SU-DHL-6 (cell line): ENCODE measurements around the gene SH3BP2.

ENCODE experiments used
- H2AFZ ChIP-seq: fragments of 200-600 bp; sonication (generic); 2 replicates; pipeline ENCODE4 v1.6.1; 2014; ENCODE audit warnings: low read depth, mild to moderate bottlenecking, moderate library complexity, mixed read lengths, antibody characterized with exemption, low read length; ENCODE audit not compliant: severe bottlenecking
- H3F3A ChIP-seq: fragments of 200-600 bp; shearing (Covaris generic); 2 replicates; pipeline ENCODE4 v1.6.0; 2016; ENCODE audit warnings: antibody characterized with exemption, mild to moderate bottlenecking; ENCODE audit not compliant: insufficient read depth
- H3K27ac ChIP-seq: fragments of 200-600 bp; sonication (generic); 2 replicates; pipeline ENCODE4 v1.5.1; 2016; ENCODE audit warnings: low read depth, mild to moderate bottlenecking, low read length, moderate library complexity, mixed read lengths
- H3K27me3 ChIP-seq: fragments of 200-600 bp; sonication (generic), shearing (Covaris generic); 2 replicates; pipeline ENCODE4 v1.6.0; 2014; ENCODE audit warnings: mild to moderate bottlenecking, low read length
- H3K36me3 ChIP-seq: fragments of 200-600 bp; sonication (generic); 2 replicates; pipeline ENCODE4 v1.6.1; 2014; ENCODE audit warnings: mild to moderate bottlenecking, low read length, mixed read lengths
- H3K4me2 ChIP-seq: fragments of 300-600, 200-600 bp; shearing (Covaris generic), sonication (generic); 2 replicates; pipeline ENCODE4 v1.6.0; 2014; ENCODE audit warnings: low read length, low read depth, mild to moderate bottlenecking; ENCODE audit not compliant: poor library complexity, severe bottlenecking
- H3K4me3 ChIP-seq: fragments of 200-600 bp; sonication (generic); 2 replicates; pipeline ENCODE4 v1.5.1; 2014; ENCODE audit warnings: antibody characterized with exemption, low read length, mild to moderate bottlenecking, mixed read lengths; ENCODE audit not compliant: insufficient read depth, poor library complexity, severe bottlenecking
- H3K79me2 ChIP-seq: fragments of 200-600 bp; sonication (generic); 2 replicates; pipeline ENCODE4 v1.6.1; 2014; ENCODE audit warnings: mild to moderate bottlenecking, low read length, moderate library complexity; ENCODE audit not compliant: insufficient read depth
- H3K9ac ChIP-seq: fragments of 200-600 bp; sonication (generic); 2 replicates; pipeline ENCODE4 v1.7.0; 2014; ENCODE audit warnings: mild to moderate bottlenecking, low read length
- H3K9me2 ChIP-seq: fragments of 200-600 bp; sonication (generic); replicated peaks from 2 replicates; pipeline ENCODE4 v1.6.1; 2014; ENCODE audit warnings: low read length; ENCODE audit not compliant: insufficient read depth
- H3K9me3 ChIP-seq: fragments of 200-600 bp; sonication (generic); 2 replicates; pipeline ENCODE4 v1.6.1; 2014; ENCODE audit warnings: low read length, mixed read lengths; ENCODE audit not compliant: insufficient read depth
- H4K20me1 ChIP-seq: fragments of 200-600 bp; sonication (generic); 2 replicates; pipeline ENCODE4 v1.6.1; 2014; ENCODE audit warnings: low read depth, mild to moderate bottlenecking, antibody characterized with exemption, low read length, moderate library complexity, mixed read lengths
- CTCF ChIP-seq: fragments of 200-600 bp; sonication (generic); IDR thresholded peaks from one replicate; pipeline ENCODE4 v1.5.1; 2017; ENCODE audit warnings: antibody characterized with exemption, mild to moderate bottlenecking, low read length, moderate library complexity; ENCODE audit not compliant: insufficient read depth, poor library complexity, severe bottlenecking
- EZH2phosphoT487 ChIP-seq: fragments of 200-600 bp; sonication (generic), shearing (Covaris generic); conservative IDR thresholded peaks from 2 replicates; pipeline ENCODE4 v1.6.1; 2018; ENCODE audit warnings: mild to moderate bottlenecking, antibody characterized with exemption, low read length, moderate library complexity, mixed read lengths

Gene SH3BP2

DNA sequence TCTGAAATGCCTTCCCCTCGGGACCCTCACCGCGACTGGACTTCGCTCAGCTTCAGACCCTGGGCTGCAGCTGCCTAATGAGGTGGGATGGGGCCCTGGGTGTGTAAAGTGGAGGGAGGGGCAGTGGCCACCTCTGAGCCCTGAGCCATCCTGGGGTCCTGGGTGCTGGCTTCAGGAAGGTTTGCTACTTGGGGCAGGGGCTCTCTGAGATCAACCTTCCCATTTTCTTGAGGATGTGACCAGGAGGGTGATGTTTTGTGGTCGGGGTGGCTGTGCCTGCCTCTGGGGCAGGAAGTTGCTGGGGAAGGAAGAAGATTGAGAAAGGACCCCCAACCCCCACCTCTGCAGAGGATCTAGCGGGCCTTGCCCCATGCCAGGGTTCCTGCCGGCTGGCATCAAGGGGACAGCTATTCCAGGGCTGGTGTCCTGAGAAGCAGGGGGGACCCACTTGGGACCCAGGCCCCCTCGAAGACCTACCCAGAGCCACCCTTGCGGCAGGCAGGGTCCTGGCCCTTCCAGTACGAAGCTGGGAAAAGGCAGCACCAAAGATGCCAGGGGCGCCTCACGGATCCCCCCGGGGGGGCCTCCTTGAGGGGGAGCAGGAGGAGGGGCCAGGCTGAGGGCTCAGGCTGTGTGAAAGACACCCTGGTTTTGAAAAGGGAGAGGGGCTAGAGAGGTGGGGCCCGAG, 6.5 kb downstream of the SH3BP2 start:
- no peak overlapping the region for H2AFZ ChIP-seq
- H3K4me3 ChIP-seq = no peak overlapping the region
- no peaks in the 10 kb centered on the region; the same call in 1 of the 2 replicates for H3K27me3 ChIP-seq
- no peak overlapping the region for H3K4me2 ChIP-seq
- no peak overlapping the region for H3K9ac ChIP-seq
- H3K27ac ChIP-seq = no peak overlapping the region
- TF ChIP-seq CTCF = no peak
- no peak for TF ChIP-seq EZH2phosphoT487
- no peaks in the 10 kb centered on the region for H3K9me3 ChIP-seq
- H3K9me2 ChIP-seq = no peaks in the 10 kb centered on the region
- no peaks in the 10 kb centered on the region for H4K20me1 ChIP-seq
- H3F3A ChIP-seq = no peaks in the 10 kb centered on the region
- H3K79me2 ChIP-seq = no peaks in the 10 kb centered on the region
- H3K36me3 ChIP-seq = no peaks in the 10 kb centered on the region

DNA sequence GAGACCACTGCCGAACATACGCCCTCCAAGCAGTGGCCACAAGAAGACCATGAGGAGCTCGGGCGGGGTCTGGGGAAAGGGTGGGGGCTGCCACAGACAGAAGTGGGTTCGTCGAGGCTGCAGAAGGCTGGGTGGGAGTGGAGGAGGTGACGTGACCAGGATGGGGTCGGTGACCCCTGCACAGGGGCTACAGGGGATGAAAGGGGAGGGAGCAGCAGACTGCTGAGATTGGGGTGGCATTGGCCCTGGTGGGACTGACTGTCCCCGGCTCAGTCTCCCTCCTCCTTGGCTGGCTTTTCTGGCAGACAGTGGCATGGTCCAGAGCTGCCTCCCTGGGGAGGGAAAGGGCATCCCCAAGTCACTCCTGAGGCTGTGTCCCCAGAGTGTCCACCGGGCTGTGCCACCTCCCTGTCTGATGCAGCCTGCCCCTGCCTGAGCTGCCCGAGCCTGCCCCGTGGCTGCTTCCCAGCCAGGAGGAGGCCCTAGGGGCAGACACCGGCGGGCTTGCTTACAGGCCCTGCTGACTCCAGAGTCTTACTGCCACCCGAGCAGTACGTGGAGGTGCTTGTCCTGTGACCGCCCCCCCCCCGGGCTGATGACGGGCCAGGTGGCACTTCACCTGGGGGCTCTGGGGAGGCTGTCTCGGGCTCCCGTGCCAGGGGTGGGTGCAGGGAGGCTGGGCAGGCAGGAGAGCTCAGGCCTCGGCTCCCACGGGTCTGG, 7.2 kb downstream of the SH3BP2 start:
- H3K4me3 ChIP-seq = no peak overlapping the region
- H3K9ac ChIP-seq = no peak overlapping the region
- no peak for TF ChIP-seq EZH2phosphoT487
- TF ChIP-seq CTCF = no peak
- no peaks in the 10 kb centered on the region; the same call in 1 of the 2 replicates for H3K27me3 ChIP-seq
- H4K20me1 ChIP-seq = no peaks in the 10 kb centered on the region
- H3K9me3 ChIP-seq = no peaks in the 10 kb centered on the region
- H2AFZ ChIP-seq = no peak overlapping the region
- no peaks in the 10 kb centered on the region for H3F3A ChIP-seq
- H3K36me3 ChIP-seq = no peaks in the 10 kb centered on the region
- H3K9me2 ChIP-seq = no peaks in the 10 kb centered on the region
- no peaks in the 10 kb centered on the region for H3K79me2 ChIP-seq
- no peak overlapping the region for H3K4me2 ChIP-seq
- H3K27ac ChIP-seq = no peak overlapping the region

DNA sequence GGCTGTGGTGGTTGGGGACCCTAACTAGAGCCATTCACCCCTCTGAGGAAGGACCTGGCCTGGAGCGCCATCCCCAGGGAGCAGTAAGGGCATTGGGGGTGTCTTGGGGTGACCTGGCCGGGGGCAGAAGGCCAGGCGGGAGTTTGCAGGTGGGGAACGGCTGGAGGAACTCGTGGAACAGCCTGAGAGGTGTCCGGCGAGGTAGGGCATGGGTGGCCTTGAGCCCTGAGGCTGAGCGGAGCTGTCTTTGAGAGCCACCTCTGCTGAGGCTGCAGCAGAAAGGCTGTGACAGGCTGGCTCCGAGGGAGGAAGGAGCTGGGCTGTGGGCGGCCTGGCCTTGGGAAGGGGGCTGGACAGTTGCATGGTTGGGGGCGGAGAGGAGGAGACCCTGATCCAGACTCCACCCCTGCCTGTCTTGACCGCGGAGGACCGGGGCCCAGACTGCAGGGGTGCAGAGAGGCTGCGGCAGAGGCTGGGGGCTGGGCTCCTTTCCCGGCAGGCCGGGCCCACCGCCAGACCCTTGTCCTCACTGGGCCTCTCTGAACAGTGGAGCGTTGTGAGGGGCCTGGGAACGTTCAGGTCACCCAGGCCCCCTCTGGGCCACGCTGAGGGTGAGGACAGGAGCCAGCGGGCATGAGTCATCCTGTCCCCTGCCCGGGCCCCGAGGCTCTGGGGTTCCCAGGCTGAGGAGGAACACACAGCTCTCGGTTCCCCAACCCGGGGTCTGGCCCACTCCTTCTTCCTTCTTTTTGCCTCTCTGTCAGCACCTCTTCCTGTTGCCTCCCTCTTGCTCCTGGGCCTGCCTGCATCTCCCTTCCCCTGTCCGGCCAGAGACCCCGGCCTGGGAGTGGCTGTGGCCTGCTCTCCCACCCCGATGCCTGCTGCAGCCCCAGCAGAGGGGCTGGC, 8.1 kb downstream of the SH3BP2 start:
- Histone ChIP-seq H3K9ac (no peak overlapping the region), H3K4me2 (no peak overlapping the region), H4K20me1 (no peaks in the 10 kb centered on the region), H2AFZ (no peak overlapping the region), H3K27me3 (no peaks in the 10 kb centered on the region), H3K27ac (no peak overlapping the region), H3F3A (no peaks in the 10 kb centered on the region), H3K9me3 (no peaks in the 10 kb centered on the region), H3K79me2 (no peaks in the 10 kb centered on the region), H3K36me3 (no peaks in the 10 kb centered on the region), H3K9me2 (no peaks in the 10 kb centered on the region), H3K4me3 (no peak overlapping the region)
- TF ChIP-seq CTCF = no peak
